ENCODE results near the gene CCDC134. TPM values are rescaled to one million over a fixed set of nuclear protein-coding genes. Genes with fewer than 3 reads are reported as not detected.

CCDC134 gene
- polyA plus RNA-seq, 1 donor (not counting 4 experiments of a cell fraction or from before 2014, with no cell fraction given), result 4.1 TPM

DNA sequence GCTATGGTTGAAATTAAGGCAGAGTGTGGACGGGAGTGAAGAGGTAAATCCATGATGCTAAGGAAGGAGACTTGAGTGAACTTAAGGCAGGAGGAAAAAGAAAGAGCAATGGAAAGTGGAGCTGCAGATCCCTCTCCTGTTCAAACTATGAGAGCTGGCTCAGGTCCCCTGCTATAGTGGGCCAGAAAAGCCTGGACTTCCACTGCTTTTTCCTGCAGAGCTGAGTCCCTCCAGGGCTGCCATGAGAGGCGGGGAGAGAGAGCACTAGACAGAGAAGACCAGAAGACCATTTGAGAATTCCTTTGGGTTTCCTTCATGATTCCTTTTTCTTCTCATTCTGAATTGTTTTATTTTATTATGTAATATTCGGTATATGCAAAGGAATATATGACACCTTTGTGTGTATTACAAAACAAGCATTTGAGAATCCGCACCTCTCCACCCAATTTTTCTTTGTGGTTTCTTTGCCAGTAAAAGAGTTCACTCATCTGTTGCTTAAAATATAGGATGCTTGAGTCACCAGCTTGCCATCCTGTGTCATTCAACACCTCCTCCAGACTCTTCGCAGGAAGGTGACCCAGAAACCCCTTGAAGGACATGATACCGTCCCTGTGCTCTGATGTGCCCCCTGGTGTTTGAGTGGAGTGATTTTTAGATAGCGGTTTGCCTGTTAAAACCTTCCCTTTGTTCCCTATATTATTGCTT is 56.8 kb downstream of the CCDC134 start:
- H3K9me1 ChIP-seq (ENCODE audit: control insufficient read depth, extremely low read depth, insufficient read depth, low read length), result peaks cover 6% of the 10 kb centered on the region
- H3K27ac ChIP-seq (ENCODE audit: control insufficient read depth, insufficient read depth, low read length), result peak overlapping the region; percentile 68
- H3K4me1 ChIP-seq (ENCODE audit: control insufficient read depth, extremely low read depth, insufficient read depth, low read length), result peaks cover 41% of the 10 kb centered on the region
- DNase-seq (ENCODE audit: low read depth, low spot score) (peak; percentile 84), FAIRE-seq (peak; percentile 44)
- TF ChIP-seq EZH2 (IDR thresholded peaks at IDR 0.05; ENCODE audit: low read length), result no peak
- TF ChIP-seq, protein P1, sequence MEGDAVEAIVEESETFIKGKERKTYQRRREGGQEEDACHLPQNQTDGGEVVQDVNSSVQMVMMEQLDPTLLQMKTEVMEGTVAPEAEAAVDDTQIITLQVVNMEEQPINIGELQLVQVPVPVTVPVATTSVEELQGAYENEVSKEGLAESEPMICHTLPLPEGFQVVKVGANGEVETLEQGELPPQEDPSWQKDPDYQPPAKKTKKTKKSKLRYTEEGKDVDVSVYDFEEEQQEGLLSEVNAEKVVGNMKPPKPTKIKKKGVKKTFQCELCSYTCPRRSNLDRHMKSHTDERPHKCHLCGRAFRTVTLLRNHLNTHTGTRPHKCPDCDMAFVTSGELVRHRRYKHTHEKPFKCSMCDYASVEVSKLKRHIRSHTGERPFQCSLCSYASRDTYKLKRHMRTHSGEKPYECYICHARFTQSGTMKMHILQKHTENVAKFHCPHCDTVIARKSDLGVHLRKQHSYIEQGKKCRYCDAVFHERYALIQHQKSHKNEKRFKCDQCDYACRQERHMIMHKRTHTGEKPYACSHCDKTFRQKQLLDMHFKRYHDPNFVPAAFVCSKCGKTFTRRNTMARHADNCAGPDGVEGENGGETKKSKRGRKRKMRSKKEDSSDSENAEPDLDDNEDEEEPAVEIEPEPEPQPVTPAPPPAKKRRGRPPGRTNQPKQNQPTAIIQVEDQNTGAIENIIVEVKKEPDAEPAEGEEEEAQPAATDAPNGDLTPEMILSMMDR (optimal IDR thresholded peaks at IDR 0.05 in 1 of 3, IDR thresholded peaks at IDR 0.05 in 1 of 3, conservative IDR thresholded peaks at IDR 0.05 in 1 of 3; ENCODE audit: extremely low read depth in 1 of 3, insufficient read depth in 2 of 3, low read length in 3 of 3), result peak; percentile 61 to 78 (median 69)
- peak overlapping the region; percentile 59 for H3K4me2 ChIP-seq (ENCODE audit: control insufficient read depth, extremely low read depth, insufficient read depth, low read depth, low read length)
- H3K4me3 ChIP-seq (ENCODE audit: control insufficient read depth in 2 of 3, extremely low read depth in 1 of 3, insufficient read depth in 2 of 3, low read depth in 1 of 3, low read length in 3 of 3), result peak overlapping the region in 1 of 3 experiments; percentile 26
- no peaks in the 10 kb centered on the region for H3K9me3 ChIP-seq (ENCODE audit: control insufficient read depth, low read depth, low read length)
- H3K9ac ChIP-seq (ENCODE audit: control insufficient read depth, extremely low read depth, insufficient read depth, low read length), result no peak overlapping the region
- no peaks in the 10 kb centered on the region for H3K27me3 ChIP-seq (ENCODE audit: control insufficient read depth, extremely low read depth, insufficient read depth, low read length)
- H2AFZ ChIP-seq (ENCODE audit: control insufficient read depth, low read length), result no peak overlapping the region
- dilution Hi-C loops (cut with MboI; ENCODE audit: extremely low pct_ligation_motif_present, low sequenced_read_pairs), result no loop called here
- peaks cover 0 to 4% of the 10 kb centered on the region in 2 experiments for H3K36me3 ChIP-seq (ENCODE audit: control insufficient read depth in 2 of 2, extremely low read depth in 1 of 2, insufficient read depth in 2 of 2, low read length in 2 of 2)
- peaks cover 79% of the 10 kb centered on the region for H3K79me2 ChIP-seq (ENCODE audit: control insufficient read depth, insufficient read depth, low read length)
- H4K20me1 ChIP-seq (ENCODE audit: control insufficient read depth, extremely low read depth, insufficient read depth, low read length), result peaks cover 8% of the 10 kb centered on the region

DNA sequence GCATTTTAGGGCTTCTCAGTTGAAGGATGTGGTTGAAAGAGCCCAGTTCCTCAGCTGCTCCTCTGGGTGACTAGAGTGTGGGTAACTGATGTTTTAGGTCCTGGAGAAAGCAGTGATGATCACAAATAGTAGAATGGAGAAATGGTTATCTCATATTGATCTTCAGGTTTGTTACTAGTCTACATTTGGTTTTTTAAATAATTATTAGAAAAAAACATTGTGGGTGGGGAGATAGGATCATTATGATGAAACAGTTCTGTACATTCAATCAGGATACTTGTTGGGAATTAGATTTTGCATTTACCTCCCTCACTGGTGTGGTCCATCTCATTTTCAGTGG is 57.4 kb downstream of the CCDC134 start:
- H3K27ac ChIP-seq (ENCODE audit: control insufficient read depth, insufficient read depth, low read length), result peak overlapping the region; percentile 58
- H3K36me3 ChIP-seq (ENCODE audit: control insufficient read depth in 2 of 2, extremely low read depth in 1 of 2, insufficient read depth in 2 of 2, low read length in 2 of 2), result peaks cover 0 to 4% of the 10 kb centered on the region in 2 experiments
- FAIRE-seq (no peak), DNase-seq (ENCODE audit: low read depth, low spot score) (no peak)
- H4K20me1 ChIP-seq (ENCODE audit: control insufficient read depth, extremely low read depth, insufficient read depth, low read length), result peaks cover 9% of the 10 kb centered on the region
- H3K9me3 ChIP-seq (ENCODE audit: control insufficient read depth, low read depth, low read length), result no peaks in the 10 kb centered on the region
- H3K4me1 ChIP-seq (ENCODE audit: control insufficient read depth, extremely low read depth, insufficient read depth, low read length), result peaks cover 41% of the 10 kb centered on the region
- no peak overlapping the region for H3K4me3 ChIP-seq (ENCODE audit: control insufficient read depth in 2 of 3, extremely low read depth in 1 of 3, insufficient read depth in 2 of 3, low read depth in 1 of 3, low read length in 3 of 3)
- H3K4me2 ChIP-seq (ENCODE audit: control insufficient read depth, extremely low read depth, insufficient read depth, low read depth, low read length), result no peak overlapping the region
- dilution Hi-C loops (cut with MboI; ENCODE audit: extremely low pct_ligation_motif_present, low sequenced_read_pairs), result no loop called here
- H3K79me2 ChIP-seq (ENCODE audit: control insufficient read depth, insufficient read depth, low read length), result peaks cover 79% of the 10 kb centered on the region
- no peak overlapping the region for H2AFZ ChIP-seq (ENCODE audit: control insufficient read depth, low read length)
- no peak for TF ChIP-seq EZH2 (IDR thresholded peaks at IDR 0.05; ENCODE audit: low read length)
- TF ChIP-seq, protein P1 (optimal IDR thresholded peaks at IDR 0.05 in 1 of 3, IDR thresholded peaks at IDR 0.05 in 1 of 3, conservative IDR thresholded peaks at IDR 0.05 in 1 of 3; ENCODE audit: extremely low read depth in 1 of 3, insufficient read depth in 2 of 3, low read length in 3 of 3), result no peak
- peaks cover 6% of the 10 kb centered on the region for H3K9me1 ChIP-seq (ENCODE audit: control insufficient read depth, extremely low read depth, insufficient read depth, low read length)
- H3K27me3 ChIP-seq (ENCODE audit: control insufficient read depth, extremely low read depth, insufficient read depth, low read length), result no peaks in the 10 kb centered on the region
- no peak overlapping the region for H3K9ac ChIP-seq (ENCODE audit: control insufficient read depth, extremely low read depth, insufficient read depth, low read length)

Data from keratinocyte (primary cell).